GM19463 (cell line): ENCODE results near the gene PTPRR.
"Not testable (repeated sequence)": the region's sequence is repeated elsewhere in the genome, so short reads cannot be mapped to it uniquely, and the experiment has no call there.

ENCODE experiments used
- ATAC-seq: cut with Tn5 transposase; IDR thresholded peaks from one replicate; pipeline ENCODE4 v1.9.1; 2021; ENCODE audit warnings: mild to moderate bottlenecking, moderate library complexity; ENCODE audit not compliant: unreplicated experiment

The PTPRR gene

DNA sequence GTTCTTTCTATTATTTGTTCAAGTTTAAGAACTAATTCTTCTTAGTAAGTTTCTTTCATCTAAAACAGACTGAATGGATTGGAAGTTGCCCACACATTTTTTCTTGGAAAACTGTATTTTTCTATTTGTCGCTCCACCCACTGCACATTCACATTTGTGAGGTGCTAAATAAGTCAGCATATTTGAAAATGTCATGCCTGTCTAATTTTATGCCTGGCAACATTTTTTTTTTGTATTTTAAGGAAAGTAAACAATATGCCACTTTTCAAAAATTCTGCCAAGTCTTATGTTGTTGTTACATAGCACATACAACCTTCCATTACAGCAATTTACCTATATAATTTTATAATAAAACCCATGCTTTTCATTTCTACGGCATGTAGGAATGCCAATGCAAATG, 170.6 kb downstream of the PTPRR start:
- ATAC-seq, result no peak

DNA sequence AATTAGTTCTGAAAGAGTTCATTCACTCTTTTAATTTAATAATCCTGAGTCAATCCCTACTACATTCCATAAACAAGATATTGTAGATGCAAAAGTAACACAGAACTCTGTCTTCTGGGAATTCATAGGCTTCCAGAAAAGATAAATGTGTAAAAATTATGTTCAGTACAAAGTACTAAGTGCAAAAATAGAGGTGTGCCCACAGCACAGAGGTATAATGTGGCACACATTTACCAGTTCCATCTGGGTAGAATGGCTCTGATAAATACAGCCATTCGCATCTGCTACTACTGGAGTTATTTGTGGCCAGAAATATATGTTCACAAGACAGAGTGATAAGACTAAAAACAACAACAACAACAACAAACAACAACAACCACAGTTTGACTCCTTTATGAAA, 171.7 kb downstream of the PTPRR start:
- no peak for ATAC-seq

DNA sequence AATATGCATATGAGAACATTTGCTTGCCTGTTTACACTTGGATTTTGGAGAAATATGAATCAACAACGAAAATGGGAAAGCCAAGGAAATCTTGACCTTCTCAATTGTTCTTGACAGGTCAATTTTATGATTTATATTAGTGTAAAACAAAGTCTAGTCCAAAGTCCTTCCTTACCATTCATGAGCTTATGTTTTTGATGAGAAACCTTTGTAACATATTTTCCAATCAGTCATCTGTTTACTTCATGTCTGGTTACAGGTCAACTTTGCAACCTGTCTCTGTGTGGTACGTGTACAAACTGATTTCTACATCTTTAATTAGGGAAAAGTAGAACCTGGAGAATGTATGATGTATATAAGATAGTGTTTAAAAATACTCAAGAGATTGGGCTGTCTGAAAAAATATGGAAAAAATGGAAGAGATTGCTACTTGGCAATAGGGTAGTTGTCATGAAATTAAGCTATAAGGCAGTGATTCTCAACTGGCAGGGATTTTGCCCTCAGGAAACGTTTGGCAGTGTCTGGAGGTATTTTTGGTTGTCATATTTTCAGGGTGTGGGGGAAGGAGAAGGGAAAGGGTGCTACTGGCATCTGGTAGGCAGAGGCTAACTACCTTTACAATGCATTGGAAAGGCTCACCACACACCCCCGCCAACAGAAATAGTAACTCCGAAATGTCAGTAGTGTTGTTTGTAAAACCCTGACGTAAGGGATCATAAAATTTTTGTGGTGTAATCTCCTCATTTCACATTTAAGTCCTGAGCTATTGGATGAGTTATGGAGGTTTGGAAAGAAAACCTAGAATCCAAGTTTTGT, 172.9 kb downstream of the PTPRR start:
- ATAC-seq, result no peak

DNA sequence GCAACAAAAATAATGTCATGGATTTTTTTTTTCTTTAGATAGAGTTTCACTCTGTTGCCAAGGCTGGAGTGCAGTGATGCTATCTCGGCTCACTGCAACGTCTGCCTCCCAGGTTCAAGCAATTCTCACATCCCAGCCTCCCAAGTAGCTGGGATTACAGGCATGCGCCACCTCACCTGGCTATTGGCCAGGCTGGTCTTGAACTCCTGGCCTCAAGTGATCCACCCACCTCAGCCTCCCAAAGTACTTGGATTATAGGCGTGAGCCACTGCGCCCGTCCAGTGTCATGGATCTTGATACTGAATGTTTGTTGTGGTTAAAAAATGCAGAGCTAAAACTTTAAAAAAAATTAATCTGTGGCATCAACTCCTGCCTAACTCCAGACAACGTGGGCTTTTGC, 175.5 kb downstream of the PTPRR start:
- no peak for ATAC-seq

DNA sequence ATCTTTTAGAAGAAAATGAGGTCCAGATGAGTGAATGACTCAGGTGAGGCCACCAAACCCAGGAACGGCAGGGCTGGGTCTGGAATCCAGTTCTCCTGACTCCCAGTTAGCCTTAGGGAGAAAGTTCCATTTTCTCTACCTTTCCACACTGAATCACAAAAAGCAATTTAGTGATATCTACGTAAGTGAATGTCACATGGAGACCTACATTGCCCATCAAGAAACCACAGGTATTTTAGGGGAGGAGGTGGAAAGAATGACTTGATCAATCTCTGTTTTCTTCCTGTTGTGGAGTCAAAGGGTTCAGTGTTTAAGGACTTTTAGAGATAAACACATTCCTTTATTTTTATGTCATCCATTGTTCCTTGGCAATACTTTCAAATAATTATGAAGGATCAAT, 176.4 kb downstream of the PTPRR start:
- ATAC-seq, result no peak

DNA sequence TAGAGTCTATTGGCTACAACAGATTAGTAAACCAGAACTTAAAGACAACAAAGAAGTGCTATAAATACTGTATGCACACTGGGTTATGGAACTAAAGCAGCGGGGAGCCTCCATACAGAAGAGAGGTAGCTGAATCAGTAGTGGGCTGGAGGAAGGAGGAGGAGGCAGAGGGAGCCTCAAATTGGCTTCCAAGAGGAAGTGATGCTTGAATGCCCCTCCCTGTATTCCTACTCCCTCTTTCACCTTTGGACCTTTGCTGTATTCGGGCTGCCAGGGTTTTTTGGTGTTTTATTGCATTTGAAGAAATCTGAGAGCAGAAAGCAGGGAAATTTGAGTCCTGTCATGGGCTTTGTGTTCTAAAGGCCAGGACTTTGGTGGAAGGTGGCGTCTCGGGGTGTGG, 179.3 kb downstream of the PTPRR start:
- no peak for ATAC-seq

DNA sequence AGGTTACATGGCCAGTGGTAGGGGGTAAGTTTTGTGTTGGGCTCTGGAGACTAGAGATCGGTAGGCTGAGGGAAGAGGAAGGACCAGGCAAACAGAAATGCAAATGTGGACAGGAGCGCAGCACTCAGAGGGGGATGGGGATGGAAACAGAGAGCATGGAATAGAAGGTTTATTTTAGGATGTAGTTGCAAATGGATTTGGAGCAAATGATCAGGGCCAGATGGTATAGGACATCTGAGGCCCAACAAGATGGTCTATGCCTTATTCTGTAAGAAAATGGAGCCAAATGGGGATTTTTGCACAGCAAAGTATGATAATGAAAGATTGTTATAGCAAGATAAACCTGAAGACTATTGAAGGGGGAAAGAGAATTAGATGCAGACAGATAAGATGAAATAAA, 180.8 kb downstream of the PTPRR start:
- ATAC-seq, result no peak

DNA sequence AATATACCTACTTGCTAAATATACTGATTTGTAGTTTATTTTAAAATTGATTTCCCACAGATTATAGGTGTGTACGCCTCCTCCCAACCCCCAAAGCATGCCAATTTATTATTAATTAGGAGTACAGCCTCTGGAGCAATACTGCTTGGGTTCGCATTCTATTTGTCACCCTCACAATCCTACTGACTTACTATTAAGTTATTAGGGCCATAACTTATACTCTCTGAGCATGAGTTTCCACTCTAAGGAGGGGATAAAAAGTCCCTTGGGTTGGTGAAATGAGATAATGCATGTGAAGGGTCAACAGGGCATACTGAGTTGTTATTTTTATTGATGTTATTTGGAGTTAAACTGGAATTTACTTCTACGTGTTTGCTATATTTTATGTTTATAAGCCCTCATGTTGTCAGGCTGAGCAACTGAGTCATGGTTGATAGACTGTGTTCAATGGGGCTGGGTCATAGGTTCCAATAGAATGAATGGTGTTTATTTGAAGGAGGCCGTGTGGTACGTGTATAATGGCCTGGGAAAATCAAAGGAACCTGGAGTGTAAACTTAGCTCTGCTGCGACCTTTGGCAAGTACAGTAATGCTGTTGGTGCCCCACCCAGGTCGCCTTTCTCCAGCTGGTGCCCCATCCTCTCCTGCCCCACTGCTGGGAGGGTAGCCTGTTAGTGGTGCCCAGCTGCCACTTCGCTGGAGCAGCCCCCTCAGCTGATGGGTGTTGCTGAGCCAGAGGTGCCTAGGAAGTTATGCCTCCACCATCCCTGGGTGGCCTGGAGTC, 184.0 kb downstream of the PTPRR start:
- ATAC-seq, result no peak

DNA sequence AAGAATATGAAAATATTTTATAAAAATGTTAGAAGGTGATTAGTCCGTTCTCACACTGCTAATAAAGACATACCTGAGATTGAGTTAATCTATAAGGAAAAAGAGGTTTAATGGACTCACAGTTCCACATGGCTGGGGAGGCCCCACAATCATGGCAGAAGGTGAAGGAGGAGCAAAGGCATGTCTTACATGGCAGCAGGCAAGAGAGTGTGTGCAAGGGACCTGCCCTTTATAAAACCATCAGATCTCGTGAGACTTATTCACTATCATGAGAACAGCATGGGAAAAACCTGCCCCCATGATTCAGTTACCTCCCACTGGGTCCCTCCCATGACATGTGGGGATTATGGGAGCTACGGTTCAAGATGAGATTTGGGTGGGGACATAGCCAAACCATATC, 185.3 kb downstream of the PTPRR start:
- ATAC-seq, result not testable (repeated sequence)

DNA sequence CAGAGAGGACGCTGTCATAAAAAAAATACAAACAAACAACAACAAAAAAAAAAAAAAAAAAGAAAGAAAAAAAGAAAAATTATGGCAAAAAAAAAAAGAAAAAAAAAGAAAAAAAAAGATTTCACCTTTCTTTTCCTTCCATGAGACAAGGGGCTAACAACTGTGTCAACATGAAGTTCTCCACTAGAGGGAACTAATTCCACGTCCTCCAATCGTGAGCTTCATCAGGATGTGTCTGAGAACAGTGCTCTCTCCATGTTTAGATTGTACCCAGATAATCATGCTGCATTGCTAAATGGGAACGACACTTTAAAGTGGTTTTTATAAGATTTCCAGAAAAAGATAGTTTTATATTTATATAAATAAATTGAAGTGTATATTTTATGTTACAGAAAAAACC, 187.2 kb downstream of the PTPRR start:
- ATAC-seq, result peak; percentile 93

DNA sequence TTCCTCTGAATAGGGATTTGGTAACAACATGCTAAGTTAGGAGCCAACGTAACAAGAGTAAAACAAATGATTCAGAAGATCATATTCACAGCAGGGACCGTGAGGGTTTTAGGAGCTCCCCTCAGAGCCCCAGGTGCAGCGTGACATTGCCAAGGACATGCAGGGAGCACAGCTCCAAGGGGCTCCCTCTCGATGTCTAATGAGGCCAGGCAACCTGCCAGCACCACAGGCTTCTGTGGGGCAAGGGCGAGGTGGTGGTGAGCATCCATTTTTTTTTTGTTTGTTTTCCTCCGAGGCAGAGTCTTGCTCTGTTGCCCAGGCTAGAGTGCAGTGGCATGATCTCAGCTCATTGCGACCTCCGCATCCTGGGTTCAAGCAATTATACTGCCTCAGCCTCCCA, 188.3 kb downstream of the PTPRR start:
- no peak for ATAC-seq

DNA sequence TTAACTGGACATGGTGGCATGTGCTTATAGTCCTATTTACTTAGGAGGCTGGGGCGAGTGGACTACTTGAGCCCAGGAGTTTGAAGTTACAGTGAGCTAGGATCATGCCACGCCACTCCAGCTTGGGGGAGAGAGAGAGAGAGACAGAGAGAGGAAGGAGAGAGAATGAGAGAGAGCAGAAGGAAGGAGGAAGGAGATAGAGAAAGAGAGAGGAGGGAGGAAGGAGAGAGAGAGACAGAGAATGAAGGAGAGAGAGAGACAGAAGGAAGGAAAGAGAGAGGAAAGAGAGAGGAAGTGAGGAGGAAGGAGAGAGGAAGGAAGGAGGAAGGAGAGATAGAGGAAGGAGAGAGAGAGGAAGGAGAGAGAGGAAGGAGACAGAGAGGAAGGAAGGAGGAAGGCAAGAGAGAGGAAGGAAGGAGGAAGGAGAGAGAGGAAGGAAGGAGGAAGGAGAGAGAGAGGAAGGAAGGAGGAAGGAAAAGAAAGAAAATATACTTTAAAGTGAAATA, 189.8 kb downstream of the PTPRR start:
- no peak for ATAC-seq

DNA sequence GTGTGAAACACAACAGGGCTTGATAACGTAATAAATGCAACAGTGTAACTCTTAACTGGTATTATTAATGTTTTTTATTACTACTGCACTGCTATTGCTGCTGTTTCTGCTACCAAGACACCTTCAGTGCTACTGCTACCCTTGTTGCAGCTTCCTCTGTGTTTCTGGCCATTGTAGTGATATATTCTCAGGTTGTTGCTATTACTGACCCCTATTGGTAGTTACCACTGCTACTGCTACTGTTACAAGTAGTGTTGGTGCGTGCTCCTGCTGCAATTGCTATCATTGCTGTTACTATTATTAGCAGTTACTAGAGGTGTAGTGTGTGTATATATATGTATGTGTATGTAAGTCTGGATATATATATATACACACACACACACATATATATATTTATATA, 196.1 kb downstream of the PTPRR start:
- no peak for ATAC-seq

DNA sequence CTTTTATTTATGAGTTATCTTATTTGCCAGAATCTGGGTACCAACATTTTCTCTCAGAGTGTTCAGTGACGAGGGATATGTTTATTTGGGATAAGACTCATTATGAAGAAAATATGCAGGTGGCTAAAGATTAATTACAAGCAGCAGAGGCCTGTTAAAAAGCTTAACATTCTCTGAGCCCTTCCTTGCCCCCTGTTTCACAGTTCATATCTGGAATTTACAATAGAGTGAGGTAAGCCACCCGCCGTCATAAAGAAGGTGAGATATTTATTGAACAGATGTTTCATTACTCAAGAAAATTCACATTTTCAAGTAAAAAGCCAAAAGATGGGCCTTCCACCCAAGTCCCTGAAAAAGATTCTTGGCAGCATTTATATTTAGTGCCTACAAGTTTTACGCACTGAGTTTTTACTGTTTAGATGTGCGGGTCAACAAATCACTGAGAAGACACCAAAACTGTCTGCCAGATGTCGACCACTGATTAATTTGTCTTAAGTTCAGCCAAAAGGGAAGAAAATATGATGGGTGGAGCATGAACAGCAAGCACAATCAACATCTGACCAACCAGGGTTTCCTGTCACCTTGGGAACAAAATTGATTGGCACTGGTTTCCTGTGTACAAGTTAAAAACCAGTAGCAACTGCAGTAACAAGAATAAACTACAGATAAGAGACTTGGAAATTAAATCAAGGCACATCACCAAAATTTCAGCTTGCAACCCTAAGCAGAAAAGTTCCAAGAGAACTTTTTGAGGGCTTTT, 197.8 kb downstream of the PTPRR start:
- no peak for ATAC-seq

DNA sequence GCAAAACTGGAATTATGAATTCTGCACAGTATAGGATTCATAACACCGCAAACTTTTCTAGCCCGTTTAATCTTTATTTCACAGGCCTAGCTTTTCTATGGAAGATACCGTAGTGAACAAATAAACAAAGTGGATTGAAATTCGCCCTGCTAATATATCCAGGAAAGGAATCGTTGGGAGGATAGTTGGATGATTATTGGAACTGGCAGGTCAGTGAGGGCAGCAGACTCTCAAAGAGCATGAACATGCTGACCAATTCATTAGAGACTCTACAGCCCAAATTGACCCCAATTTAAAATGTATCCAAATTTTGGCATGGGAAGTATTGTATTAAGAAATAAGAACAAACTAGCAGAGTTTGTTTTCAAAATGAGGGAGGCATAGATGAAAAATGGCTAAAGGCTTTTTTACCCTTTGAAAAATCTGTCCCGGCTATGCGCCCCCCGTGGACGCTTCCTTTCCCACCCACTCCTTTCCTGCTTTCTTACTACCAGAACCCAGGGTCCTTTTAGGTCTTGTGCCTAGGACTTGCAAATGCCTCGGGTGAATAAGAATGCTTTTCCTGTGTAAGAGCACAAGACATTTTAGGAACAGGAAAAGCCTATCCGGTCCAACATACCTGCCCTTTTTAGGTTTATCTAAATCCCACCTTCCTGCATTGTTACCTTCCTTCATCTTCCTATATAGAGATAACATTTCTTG, 198.7 kb downstream of the PTPRR start:
- ATAC-seq, result no peak

DNA sequence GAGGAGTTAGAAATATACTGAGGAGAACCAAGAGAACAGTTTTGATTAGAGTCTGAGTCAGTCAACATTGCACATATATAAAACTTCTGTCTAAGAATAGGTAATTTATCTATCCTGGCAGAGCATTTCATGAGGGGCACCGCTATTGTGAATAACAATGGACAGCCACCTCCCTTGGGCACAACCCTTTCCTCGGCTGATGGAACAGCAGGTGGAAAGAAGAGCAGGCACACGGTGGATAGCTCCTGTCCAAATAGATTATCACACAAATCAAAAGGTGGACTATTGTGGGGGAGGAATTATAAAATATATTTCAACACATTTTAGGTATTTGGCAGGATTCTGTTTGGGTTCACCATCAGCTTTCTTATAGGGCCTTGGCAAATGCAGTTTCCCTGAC, 199.3 kb downstream of the PTPRR start:
- ATAC-seq, result no peak

DNA sequence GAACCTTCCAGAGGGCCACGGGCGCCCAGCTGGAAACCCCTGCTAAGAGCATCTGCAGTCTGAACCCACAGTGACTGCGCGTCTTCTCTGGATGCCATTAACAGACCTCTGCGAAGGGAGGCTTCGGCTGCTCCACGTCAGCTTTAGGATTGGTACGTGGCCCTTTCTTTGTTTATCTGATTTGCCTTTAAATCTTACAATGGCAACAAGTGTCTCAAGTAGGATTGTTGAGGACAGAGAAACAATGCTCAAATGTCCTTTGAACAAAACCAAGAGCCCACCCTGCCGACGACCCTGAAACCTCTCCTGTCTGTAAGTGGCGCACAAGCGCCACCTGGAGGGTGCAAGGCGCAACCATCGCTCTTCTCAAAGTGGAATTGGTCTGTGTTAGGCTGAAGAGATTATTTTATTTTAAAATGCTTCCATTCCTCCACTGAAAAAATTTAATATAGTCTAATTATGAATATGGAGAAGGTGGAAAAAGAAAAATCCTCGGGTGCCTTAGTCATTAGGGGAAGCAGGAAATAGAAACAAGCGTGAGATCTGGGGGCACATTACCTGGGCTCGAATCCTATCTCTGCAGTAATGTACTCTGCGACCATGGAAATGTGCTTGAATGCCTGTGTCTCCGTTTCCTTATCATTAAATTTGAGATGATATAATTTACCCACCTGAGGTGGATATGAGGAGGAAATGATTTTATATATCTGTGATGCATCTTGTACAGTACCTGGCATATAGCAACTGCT, 200.7 kb downstream of the PTPRR start:
- ATAC-seq, result peak; percentile 69

DNA sequence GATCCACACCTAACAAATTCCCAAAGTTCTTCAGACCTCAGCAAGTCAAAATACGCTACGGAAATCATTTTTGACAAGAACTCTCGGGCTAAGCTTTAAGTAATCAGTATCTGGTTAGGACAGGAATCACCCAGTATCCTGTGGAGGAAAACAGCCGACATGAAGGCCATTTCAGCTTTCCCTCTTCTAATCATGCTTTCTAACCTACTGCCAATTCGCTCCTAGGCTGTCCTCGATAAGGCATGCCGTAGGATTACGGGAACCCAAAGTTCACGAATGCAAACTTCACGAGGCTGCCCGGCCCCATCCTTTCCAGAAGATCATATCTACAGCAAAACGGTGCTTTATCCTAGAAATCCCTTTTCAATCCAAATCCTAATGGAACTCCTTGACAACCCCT, 201.5 kb downstream of the PTPRR start:
- ATAC-seq, result no peak

DNA sequence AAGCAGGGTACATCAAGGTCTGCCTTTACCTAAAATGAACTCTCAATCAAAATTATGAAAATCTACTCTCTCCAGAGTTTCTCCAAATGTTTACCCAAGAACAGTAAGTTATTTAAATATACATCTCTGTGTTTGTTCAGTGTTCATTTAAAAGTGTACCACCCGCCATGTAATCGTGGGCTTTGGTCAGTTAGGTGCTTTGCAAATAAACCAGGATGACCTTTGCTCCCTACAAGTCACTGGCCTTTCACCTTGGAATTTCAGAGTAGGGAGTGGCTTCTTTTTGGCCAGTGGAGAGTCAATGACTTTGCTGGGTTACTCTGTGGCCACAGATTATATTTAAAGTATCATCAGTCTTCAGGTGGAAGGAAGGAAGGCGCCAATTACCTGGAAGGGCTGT, 208.7 kb downstream of the PTPRR start:
- no peak for ATAC-seq

DNA sequence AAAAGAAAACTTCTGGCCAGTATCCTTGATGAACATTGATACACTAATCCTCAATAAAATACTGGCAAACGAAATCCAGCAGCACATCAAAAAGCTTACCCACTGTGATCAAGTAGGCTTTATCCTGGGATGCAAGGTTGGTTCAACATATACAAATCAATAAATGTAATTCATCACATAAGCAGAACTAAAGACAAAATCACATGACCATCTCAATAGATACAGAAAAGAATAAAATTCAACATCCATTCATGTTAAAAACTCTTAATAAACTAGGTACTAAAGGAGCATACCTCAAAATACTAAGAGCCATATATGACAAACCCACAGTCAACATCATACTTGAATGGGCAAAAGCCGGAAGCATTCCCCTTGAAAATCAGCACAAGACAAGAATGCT, 211.5 kb downstream of the PTPRR start:
- ATAC-seq, result no peak
